Loucy (cell line): Measurements from ENCODE around the gene KCNA10.

ENCODE experiments used
- EZH2phosphoT487 ChIP-seq: fragments of 200-600 bp; IDR thresholded peaks from 2 replicates; pipeline ENCODE4 v1.6.1; 2018; ENCODE audit warnings: antibody characterized with exemption, mild to moderate bottlenecking, moderate library complexity, borderline replicate concordance
- TF ChIP-seq, protein P1 (sequence below): fragments of 200-600 bp; sonication (generic); conservative IDR thresholded peaks from 2 replicates; pipeline ENCODE4 v1.5.1; 2014; ENCODE audit warnings: mild to moderate bottlenecking, antibody characterized with exemption, low read length

- TF ChIP-seq, protein P1, sequence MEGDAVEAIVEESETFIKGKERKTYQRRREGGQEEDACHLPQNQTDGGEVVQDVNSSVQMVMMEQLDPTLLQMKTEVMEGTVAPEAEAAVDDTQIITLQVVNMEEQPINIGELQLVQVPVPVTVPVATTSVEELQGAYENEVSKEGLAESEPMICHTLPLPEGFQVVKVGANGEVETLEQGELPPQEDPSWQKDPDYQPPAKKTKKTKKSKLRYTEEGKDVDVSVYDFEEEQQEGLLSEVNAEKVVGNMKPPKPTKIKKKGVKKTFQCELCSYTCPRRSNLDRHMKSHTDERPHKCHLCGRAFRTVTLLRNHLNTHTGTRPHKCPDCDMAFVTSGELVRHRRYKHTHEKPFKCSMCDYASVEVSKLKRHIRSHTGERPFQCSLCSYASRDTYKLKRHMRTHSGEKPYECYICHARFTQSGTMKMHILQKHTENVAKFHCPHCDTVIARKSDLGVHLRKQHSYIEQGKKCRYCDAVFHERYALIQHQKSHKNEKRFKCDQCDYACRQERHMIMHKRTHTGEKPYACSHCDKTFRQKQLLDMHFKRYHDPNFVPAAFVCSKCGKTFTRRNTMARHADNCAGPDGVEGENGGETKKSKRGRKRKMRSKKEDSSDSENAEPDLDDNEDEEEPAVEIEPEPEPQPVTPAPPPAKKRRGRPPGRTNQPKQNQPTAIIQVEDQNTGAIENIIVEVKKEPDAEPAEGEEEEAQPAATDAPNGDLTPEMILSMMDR: no peak
- TF ChIP-seq EZH2phosphoT487: no peak
Measured at GRCh38 chr1:110488867-110489266, 30.1 kb downstream of the KCNA10 start.
